Midbrain (tissue), 1 donor: Measurements from ENCODE around the gene GATAD2A.

Source experiments
- DNase-seq: peaks from one replicate; lab custom pipeline; 2025; lab: John Stamatoyannopoulos, UW

The GATAD2A gene

DNA sequence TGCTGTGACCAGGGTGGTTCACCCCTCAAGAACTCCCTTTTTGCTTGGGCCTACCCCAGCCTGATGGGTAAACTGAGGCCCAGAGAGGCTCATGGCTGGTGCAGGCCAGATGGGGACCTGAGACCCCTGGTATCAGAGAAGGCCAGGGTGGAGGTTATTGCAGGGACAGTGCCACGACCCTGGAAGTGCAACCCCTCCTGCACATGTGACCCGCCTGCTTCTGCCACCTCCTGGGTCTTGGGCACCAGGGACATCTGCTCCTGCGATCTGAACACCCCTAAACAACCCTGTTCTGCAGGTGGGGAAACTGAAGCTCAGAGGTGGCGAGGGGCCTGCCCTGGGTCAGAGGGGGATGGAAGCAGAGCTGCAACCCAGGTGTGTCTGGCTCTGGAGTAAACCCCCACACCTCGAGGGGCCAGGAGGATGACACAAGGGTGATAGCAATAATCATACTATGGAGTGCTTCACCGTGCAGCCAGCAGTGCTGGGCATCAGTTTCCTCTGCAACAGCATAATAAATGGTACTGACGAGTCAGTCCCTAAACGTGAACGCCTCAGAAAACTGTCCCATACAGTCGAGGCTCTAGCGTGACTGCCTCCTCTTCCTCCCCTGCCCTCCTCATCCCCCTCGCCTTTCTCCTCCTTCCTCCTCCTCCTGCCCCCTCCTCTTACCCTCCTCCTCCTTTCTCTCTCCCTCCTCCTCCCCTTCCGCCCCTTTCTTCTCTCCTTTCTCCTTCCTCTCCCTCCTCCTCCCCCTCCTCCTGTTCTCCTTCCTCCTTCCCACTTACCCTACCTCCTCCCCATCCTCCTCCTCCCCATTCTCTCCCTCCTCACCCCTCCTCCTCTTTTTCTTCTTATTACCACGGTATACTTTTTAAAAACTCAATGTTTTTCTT lies 127.6 kb downstream of the GATAD2A start:
- DNase-seq: no peak

DNA sequence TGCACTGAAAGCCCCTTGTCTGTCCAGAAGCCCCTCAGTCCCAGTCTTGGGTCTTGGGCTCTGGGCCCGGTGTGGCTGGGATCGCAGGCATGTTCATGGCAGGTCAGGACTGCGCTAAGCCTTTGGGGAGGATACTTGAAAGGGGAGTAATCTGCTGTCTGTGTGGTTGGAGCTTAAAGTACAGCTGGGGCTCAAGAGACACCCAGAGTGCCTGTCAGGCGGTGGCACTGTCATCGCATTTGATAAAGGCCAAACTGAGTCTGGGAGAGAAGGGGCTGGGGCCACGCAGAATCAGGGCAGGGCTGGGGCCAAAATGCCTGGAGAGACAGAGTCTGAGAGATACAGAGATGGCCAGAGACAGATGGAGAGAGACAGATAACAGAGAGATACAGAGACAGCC lies 128.4 kb downstream of the GATAD2A start:
- no peak for DNase-seq

DNA sequence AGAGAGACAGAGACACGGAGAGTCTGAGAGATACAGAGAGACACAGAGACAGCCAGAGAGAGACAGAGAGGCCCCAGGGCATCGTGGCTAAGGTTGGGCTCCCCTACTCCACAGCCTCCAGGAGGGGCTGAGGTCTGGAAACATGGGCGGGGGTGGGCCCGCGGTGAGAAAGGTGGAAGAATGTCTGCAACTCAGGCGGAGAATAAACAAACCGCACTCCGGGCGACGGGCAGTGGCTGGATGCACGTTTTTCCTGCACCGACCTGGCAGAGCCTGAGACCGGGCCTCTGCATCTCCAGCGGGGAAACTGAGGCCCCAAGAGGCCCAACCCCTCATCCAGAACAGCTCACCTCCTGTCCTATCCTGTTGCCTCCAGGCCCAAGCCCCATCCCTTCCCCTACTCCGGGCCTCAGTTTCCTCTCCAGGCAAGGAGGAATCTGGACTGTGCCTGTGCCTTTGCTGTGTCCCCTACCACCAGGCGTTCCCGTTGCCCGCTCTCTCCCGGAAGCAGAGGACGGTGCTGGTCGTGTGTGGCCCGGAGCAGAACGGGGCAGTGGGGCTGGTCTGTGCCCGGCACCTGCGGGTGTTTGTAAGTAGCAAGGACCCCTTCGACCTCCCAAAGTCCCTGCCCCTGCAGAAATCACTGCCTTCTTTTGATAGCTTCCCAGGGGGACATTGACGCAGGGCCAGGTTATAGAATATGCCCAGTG lies 129.2 kb downstream of the GATAD2A start:
- DNase-seq: no peak

DNA sequence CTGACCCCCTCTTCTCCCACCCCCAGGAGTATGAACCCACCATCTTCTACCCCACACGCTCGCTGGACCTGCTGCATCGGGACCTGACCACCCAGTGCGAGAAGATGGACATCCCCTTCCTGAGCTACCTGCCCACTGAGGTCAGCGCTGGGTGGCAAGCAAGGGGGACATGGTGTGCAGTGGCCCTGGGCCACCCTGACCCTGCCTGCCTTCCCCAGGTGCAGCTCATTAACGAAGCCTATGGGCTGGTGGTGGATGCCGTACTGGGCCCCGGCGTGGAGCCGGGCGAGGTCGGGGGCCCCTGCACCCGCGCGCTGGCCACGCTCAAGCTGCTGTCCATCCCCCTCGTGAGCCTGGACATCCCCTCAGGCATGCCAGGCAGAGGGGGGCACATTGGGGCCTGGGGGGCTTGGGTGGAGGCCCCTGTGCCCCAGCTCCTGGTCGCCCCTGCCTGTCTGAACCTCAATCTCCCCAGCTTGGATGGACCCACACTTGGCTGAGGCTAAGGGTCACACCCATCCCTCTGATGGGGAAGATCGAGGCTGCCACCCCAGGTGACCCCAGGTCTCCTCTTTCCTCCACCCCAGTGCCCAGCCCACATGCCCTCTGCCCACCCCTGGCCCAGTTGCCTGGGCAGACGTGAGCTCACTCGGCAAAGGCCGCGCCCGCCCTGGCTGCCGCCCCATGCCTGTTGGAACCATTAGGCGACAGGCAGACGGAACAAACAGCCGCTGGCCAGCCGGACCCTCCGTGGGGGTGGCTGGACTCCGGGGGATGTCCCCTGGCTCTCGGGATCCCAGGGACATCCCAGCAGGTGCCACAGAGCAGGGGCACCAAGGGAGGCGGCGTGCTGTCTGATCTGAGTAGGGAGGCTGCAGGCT lies 130.1 kb downstream of the GATAD2A start:
- DNase-seq: no peak

GRCh38 chr19:19537075-19538048 lies 131.9 kb downstream of the GATAD2A start:
- DNase-seq: no peak

- no peak for DNase-seq
These were observed 132.7 kb downstream of the GATAD2A start, which contains the start of gene CILP2 for GRCh38 chr19:19538061-19538784. Gene CILP2 (plus strand): TSS chr19:19538265. CDS start chr19:19538350, 85 bp downstream.

DNA sequence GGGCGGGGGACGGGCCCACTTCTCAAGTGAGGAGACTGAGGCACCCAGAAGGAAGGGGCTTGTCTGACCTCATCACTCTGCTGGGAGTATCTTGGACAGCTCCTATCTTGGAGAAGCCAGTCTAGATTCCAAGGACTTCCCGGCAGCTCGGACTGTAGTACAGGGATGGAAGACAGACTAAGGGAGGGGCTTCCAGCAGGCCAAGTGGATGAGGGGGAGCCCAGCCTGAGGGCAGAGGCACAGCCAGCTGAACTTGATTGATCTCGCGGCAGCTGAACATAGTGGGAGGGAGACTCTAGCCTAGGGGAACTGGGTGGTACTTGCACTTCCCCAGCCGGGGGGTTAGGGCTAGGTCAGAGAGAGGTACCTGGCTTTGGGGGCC lies 133.3 kb downstream of the GATAD2A start:
- DNase-seq: no peak

DNA sequence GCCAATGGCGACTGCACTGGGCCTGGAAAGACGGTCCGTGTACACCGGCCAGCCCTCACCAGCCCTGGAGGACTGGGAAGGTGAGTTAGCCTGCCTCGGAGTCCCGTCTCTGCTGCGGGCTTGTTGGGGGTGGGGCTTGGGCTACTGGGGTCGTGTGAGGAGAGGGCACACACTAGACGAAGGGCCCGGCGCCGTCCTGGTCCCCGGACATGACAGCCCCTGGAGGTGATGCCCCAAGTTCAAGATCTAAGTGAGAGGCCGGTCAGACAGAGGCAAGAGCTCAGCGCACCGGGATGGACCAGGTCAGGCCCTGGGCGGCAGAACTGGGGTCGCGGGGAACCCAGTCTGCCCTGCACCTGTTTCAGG lies 134.2 kb downstream of the GATAD2A start:
- DNase-seq: no peak

- DNase-seq: no peak
These were observed 134.7 kb downstream of the GATAD2A start for GRCh38 chr19:19540064-19540714.

DNA sequence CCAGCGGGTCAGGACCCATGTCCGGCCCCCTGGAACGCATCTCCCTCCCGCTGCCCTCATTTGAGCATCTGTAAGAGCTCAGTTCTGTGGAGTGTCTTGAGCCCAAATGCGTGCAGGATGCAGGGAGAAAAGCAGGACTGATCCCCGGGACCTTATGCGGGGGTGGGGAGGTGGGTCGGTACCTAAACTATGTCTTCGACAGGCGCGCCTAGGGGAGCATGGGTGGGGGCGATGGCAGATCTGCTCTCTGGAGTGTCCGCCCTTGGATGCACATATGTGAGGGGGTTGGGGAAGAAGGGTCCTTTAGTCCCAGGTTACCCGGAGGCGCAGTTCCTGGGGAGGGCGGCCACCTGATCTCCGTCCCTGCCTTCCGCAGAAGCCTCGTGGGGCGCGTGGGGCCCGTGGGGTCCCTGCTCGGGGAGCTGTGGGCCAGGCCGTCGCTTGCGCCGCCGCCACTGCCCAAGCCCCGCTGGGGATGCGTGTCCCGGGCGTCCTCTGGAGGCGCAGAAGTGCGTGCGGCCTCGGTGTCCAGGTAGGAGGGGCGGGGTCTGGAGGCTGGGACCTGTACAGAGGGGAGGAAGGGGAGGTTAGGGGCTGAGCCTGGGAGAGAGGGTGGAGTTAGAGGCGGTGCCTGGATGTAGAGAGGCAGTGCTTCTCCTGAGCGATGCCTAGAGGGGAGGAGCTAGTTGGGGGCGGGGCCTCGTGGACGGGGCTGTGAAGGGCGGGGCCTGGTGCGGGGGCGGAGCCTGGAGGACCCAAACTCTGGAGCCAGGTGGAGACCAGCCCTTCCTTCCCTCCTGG lies 135.4 kb downstream of the GATAD2A start:
- DNase-seq: no peak

GRCh38 chr19:19541616-19542015 lies 136.1 kb downstream of the GATAD2A start:
- DNase-seq: no peak

DNA sequence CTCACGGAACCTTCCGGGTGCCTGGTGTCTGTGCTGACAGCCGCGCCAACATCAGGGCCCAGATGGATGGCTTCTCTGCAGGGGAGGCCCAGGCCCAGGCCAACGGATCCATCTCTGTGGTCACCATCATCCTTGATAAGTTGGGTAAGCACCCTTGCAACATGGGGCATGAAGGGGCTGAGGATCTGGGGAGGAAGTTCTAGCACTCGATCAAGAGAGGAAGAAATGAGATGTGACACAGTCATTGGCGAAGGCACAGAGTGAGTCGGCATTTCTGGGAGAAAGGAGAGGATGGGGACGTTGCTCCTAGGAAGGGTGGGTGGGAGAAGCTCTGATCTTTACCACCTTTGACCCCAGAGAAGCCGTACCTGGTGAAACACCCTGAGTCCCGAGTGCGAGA lies 137.0 kb downstream of the GATAD2A start:
- no peak for DNase-seq

GRCh38 chr19:19543101-19543500 lies 137.6 kb downstream of the GATAD2A start:
- DNase-seq: no peak

- DNase-seq: no peak
These were observed 138.2 kb downstream of the GATAD2A start for GRCh38 chr19:19543640-19544039.

- DNase-seq: no peak
These were observed 138.9 kb downstream of the GATAD2A start for GRCh38 chr19:19544257-19544953.

DNA sequence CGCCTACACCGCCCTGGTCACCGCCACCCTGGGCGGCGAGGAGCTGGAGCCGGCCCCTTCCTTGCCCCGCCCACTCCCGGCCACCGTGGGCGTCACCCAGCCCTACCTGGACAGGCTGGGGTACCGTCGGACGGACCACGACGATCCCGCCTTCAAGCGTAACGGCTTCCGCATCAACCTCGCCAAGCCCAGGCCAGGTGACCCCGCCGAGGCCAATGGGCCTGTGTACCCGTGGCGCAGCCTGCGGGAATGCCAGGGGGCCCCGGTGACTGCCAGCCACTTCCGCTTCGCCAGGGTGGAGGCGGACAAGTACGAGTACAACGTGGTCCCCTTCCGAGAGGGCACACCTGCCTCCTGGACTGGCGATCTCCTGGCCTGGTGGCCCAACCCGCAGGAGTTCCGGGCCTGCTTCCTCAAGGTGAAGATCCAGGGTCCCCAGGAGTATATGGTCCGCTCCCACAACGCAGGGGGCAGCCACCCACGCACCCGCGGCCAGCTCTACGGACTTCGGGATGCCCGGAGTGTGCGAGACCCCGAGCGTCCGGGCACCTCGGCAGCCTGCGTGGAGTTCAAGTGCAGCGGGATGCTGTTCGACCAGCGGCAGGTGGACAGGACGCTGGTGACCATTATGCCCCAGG lies 139.6 kb downstream of the GATAD2A start:
- no peak for DNase-seq

DNA sequence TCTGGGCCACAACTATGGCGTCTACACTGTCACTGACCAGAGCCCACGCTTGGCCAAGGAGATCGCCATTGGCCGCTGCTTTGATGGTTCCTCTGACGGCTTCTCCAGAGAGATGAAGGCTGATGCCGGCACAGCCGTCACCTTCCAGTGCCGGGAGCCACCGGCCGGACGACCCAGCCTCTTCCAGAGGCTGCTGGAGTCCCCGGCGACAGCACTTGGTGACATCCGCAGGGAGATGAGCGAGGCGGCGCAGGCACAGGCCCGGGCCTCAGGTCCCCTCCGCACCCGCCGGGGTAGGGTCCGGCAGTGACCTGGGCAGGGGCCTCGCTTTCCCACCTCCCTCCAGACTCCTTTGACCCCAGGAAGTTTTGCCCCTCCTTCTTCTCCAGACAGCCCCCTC lies 140.2 kb downstream of the GATAD2A start:
- no peak for DNase-seq

DNA sequence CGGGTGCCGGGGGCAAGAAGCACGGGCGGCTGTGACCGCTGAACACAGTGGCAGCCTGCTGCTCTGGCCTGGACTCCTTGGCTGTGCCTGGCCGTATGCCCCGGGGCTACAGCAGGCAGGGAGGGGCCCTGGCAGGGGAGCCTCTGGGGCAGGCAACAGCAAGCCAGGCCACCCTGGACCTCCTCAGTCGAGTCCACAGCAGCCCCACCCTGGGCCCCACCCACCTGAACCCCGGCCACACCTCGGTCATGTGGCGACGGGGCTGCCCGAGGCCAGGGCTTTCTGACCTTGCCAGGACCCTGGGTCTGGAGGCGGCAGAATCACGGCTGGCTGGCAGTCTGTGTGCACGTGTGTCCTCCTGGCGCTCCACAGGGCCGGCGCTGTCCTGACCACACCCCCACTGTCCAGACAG lies 141.3 kb downstream of the GATAD2A start:
- no peak for DNase-seq
